HG02973 (cell line): ENCODE measurements around the gene TECRL.

ENCODE experiments used
- ATAC-seq: cut with Tn5 transposase; IDR thresholded peaks from one replicate; pipeline ENCODE4 v1.9.1; 2021; ENCODE audit warnings: moderate library complexity; ENCODE audit not compliant: unreplicated experiment

TECRL gene, protein sequence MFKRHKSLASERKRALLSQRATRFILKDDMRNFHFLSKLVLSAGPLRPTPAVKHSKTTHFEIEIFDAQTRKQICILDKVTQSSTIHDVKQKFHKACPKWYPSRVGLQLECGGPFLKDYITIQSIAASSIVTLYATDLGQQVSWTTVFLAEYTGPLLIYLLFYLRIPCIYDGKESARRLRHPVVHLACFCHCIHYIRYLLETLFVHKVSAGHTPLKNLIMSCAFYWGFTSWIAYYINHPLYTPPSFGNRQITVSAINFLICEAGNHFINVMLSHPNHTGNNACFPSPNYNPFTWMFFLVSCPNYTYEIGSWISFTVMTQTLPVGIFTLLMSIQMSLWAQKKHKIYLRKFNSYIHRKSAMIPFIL

GRCh38 chr4:64409300-64409699 lies at the start of gene TECRL:
Gene TECRL (minus strand): TSS chr4:64409450. CDS start chr4:64409351, 99 bp downstream.
- ATAC-seq: no peak

GRCh38 chr4:64432674-64433073 lies 23.4 kb upstream of the TECRL start:
- no peak for ATAC-seq

DNA sequence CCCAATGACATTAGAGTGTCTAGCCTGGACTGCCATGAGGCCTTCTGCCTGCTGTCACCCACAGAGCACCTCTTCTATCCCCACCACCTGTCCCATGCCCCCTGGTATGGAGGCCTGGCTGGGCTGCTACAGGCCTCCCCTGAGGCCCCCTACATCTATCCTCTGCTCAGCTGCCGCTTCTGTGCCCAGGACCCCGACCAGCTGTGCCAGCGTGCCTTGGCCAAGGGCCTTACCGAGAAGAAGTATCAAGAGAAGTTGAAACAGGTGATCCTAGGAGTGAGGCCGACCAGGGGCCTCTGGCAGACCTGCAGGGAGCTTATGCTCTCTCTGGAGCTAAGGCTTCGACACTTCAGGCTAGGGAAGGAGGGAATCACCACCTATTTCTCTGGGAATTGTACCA lies 21.7 kb upstream of the TECRL start:
- no peak for ATAC-seq

GRCh38 chr4:64417974-64418373 lies 8.7 kb upstream of the TECRL start:
- ATAC-seq: no peak

DNA sequence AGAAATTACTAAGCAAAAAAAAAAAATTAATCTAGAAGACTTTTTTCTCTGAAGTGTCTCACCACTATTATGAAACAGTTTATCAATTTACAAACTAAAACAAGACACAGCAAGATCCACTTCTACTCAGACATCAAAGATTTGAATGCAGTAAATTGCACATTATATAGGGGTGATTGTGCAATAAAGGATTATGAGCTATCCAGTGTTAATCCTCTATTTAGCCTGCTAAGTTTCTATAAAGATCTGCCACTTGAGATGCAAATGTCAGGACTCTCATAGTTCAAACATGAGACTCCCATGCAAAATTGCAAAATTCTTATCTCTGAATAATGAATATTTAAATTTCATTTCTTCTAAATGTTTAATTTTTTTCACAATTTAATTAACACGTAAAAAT lies 2.2 kb downstream of the TECRL start:
- ATAC-seq: no peak

GRCh38 chr4:64405761-64406160 lies 3.5 kb downstream of the TECRL start:
- ATAC-seq: no peak

DNA sequence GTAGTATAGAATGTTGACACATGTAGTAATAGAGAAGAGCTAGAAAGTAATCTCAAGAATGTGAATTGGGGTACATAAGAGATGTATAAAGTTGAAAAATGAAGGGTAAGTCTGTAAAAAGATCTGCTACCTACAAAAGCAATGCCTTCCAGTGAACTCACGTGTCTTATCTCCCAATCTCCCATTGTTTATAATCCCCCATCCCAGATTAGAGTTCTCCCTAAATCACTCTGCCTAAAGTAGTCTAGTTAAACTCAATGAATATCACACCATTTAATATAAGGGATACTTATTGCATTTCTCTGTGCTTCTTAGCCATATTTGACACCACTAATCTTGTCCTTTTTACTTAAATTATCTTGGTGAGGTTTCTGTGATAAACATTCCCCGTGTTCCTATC lies 6.6 kb downstream of the TECRL start:
- ATAC-seq: no peak

DNA sequence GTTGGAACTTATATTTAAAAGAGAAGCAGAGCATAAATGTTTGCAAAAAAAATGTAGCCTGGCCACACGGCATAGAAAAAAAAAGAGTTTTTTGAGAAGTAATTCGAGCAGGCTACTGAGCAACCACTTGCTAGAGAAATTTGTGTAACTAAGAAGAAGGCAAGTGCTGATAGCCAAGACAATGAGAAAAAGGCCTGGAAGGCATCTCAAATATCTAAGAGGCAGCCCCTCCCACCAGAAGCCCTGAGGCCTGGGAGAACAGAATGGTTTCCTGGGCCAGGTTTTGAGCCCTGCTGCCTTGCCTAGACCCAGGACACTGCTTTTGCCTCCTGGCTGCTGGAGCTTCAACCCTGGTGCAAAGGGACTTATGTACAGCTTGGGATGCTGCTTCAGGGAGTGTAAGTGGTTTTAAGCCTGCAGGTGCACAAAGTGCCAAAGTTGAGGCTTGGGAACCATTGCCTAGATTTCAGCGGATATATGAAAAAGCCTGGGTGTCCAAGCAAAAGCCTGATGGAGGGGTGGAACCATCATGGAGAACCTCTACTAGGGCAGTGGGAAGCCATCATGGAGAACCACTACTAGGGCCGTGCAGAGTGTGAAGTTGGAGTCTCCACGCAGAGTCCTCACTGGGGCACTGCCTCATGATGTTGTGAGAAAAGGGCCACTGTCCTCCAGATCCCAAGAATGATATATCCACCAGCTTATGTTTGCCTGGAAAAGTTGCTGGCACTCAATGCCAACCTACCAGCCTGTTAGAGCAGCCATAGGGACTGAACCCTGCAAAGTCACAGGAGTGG lies 9.7 kb downstream of the TECRL start:
- no peak for ATAC-seq

DNA sequence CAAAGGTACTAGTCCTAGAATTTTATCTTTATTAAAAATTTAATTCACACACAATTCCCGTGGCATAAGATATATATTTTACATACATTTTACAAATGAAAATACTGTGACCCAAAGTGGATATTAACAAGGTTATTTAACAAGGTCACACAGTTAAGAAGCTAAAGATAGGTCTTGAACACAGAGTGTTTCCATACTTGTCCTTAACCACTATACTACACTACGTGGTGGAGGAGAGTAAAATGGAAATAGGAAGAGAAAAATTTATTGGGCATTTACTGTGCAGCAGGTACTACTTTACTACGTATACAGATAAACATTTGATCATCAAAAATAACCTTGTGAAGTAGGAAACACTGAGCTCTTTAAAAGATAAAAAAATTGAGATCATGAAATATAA lies 14.8 kb downstream of the TECRL start:
- no peak for ATAC-seq

GRCh38 chr4:64388252-64388651 lies 21.0 kb downstream of the TECRL start:
- ATAC-seq: no peak

GRCh38 chr4:64385220-64385619 lies 24.0 kb downstream of the TECRL start:
- no peak for ATAC-seq

DNA sequence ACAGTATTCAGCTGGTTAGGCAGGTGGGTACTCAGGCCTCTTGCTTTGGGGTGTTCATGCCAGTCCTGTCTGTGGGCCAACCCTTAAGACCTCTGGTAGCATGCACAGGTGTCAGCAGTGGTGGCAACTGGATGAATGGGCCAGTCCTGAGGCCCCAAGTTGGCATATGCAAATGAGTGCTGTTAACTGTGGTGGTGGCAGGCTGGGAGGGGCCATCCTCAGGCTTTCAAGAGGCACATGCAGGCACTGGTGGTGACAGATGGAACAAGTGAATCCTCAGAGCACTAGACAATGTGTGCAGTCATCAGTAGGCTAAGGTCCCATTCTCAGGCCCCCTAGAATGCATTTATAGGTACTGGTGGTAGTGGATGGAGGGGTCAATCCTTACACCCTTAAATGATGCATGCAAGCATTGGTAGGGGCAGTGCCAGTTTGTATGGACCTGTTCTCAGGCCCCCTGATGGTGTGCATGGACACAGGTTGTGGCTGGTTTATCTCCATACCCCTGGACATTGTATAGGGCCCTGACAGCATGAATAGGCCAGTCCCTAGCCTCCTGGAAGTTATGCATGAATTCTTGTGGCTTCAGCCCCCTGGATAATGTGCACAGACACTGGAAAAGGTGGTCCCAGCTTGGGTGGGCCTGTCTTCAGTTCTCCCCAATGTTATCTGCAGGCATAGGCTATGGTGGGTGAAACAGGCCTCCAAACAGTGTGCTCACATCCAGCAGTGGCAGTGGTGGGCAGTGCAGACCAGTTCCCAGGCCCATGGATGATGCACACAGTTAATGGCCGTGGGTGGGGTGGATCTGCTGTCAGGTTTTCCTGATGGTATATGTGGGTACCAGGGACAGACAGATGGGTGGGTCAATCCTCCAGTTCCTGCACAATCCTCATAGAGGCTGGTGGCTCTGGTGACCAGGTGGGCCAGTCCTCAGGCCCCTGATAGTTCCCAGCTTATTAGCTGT lies 24.7 kb downstream of the TECRL start:
- no peak for ATAC-seq

- no peak for ATAC-seq
Observed at GRCh38 chr4:64368741-64369140, 40.5 kb downstream of the TECRL start.

GRCh38 chr4:64361399-64361740 lies 47.9 kb downstream of the TECRL start:
- ATAC-seq: no peak

- ATAC-seq: no peak
Observed at GRCh38 chr4:64360664-64361398, 48.4 kb downstream of the TECRL start.

DNA sequence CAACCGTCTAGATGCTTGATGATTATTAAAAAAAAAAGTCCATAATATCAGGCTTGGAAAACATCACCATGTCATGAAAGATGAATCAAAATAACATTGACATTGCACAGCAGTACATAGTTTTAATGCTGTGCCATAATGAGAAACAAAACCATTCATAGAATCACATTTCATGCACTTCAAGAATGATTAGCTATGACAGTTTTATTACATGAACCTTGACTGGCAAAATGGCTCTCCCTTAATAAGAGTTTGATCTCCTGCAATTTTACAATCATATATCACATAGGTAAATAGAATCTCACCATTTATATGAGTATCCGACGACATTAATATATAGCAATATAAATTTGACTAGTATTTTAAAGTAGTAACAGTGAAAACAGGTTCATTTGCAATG lies 49.8 kb downstream of the TECRL start:
- no peak for ATAC-seq

DNA sequence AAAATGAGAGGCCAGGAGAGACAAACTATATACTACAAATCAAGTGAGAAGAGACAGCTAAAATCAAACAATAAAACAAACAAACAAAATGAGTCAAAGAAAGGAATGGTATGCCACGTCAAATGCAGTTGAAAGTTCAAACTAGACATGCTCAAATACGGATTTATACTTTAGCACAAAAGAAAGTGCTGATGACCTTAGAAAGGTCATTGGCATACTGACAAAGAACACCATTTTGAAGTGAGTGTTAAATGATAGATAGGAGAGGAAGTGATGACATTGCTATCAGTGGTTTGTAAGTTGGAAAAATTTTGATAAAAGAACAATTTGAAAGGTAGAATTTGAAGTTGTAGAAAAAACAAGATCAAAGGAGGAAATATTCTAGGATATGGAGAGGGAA lies 55.3 kb downstream of the TECRL start:
- no peak for ATAC-seq

DNA sequence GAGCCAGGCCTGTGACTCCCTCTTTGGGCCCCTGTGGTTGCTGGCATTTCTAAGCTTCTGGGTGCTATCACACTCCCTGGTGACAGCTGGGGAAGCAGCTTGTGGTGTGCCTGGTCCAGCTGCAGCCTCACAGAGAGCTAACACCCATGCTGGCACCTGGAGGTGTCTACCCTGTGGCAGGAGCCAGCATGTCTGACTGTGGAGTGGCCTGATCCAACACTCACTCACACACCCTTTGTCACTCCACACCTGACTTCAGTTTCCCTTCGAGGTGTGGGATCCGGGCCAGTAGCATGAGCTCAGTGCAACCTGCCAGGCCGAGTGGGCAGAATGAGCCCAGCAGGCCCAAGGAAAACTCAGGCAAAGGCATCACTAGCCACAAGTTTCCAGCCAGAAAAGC lies 67.5 kb downstream of the TECRL start:
- no peak for ATAC-seq

DNA sequence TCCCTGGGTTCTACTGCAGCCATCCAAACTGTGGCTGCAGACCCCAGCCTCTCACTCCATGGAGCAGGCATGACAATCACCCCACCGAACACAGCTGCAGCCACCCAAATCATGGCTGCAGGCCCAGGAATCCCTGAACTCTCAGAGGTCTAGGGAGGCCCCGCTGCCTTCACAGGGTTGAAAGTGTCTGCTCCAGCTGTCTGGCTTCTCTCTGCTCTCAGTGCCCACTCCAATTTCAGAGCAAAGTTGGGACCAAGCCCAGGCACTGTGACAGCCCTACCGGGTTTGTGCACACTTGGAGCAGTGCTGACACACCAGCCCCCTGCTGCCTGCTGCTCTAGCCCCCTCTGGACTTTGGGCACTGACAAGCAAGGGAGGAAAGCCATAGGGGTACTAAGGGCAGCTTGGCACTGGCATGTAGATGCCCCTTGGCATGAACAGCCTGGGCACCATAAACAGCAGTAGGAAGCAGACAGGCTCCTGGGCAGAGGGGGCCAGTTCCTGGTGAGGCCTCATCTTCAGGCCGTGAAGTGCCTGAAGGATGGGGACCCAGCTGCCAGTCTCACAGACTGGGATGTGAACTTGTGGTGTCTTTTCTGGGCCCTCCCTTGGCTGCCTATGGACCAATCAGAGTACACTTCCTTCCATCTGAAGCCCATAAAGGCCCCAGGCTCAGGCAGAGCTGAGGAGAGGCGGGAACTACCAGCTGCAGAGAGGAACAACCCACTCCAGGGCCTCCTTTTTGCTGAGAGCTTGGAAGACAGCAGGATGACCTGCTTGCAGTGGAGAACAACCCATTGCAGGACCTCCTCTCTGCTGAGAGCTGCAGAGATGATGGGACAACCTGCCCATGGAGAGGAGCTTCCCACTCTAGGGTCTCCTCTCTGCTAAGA lies 68.8 kb downstream of the TECRL start:
- no peak for ATAC-seq

GRCh38 chr4:64334964-64335363 lies 74.3 kb downstream of the TECRL start:
- ATAC-seq: no peak
